HG02642 (cell line): ENCODE data around the gene UBE2J1.
"Not testable (repeated sequence)": the region's sequence is repeated elsewhere in the genome, so short reads cannot be mapped to it uniquely, and the experiment has no call there.

Source experiments
- ATAC-seq: cut with Tn5 transposase; IDR thresholded peaks from one replicate; pipeline ENCODE4 v1.9.1; 2021; ENCODE audit warnings: mild to moderate bottlenecking; ENCODE audit not compliant: unreplicated experiment, poor library complexity

Gene UBE2J1

GRCh38 chr6:89323511-89323971 is 29.0 kb downstream of the UBE2J1 start:
- ATAC-seq = no peak

- ATAC-seq = peak; percentile 53
These were observed 31.2 kb downstream of the UBE2J1 start for GRCh38 chr6:89321131-89321970.

GRCh38 chr6:89320012-89320559 is 32.4 kb downstream of the UBE2J1 start:
- no peak for ATAC-seq

- no peak for ATAC-seq
These were observed 35.5 kb downstream of the UBE2J1 start for GRCh38 chr6:89317067-89317466.

GRCh38 chr6:89315249-89315885 is 37.2 kb downstream of the UBE2J1 start, which contains the start of gene GABRR2:
Gene GABRR2, minus strand, starts transcription at chr6:89315299. Its CDS starts 134 bp downstream, at chr6:89315165.
- ATAC-seq = no peak

- no peak for ATAC-seq
These were observed 37.8 kb downstream of the UBE2J1 start for GRCh38 chr6:89314692-89315091.

GRCh38 chr6:89313006-89313405 is 39.5 kb downstream of the UBE2J1 start:
- ATAC-seq = no peak

GRCh38 chr6:89311853-89312531 is 40.5 kb downstream of the UBE2J1 start:
- ATAC-seq = no peak

GRCh38 chr6:89311530-89311852 is 41.0 kb downstream of the UBE2J1 start:
- no peak for ATAC-seq

GRCh38 chr6:89310929-89311328 is 41.6 kb downstream of the UBE2J1 start:
- no peak for ATAC-seq

- no peak for ATAC-seq
These were observed 43.8 kb downstream of the UBE2J1 start for GRCh38 chr6:89308525-89309395.

GRCh38 chr6:89304517-89304916 is 48.0 kb downstream of the UBE2J1 start:
- ATAC-seq = not testable (repeated sequence)

GRCh38 chr6:89302936-89303335 is 49.6 kb downstream of the UBE2J1 start:
- ATAC-seq = no peak

GRCh38 chr6:89302195-89302770 is 50.2 kb downstream of the UBE2J1 start:
- no peak for ATAC-seq

- ATAC-seq = no peak
These were observed 50.8 kb downstream of the UBE2J1 start for GRCh38 chr6:89301586-89302194.

GRCh38 chr6:89299466-89299850 is 53.1 kb downstream of the UBE2J1 start:
- ATAC-seq = no peak

- ATAC-seq = peak; percentile 43
These were observed 53.6 kb downstream of the UBE2J1 start for GRCh38 chr6:89298680-89299465.

GRCh38 chr6:89297695-89298351 is 54.7 kb downstream of the UBE2J1 start:
- peak; percentile 92 for ATAC-seq
